HG03039 (cell line): ENCODE results near the gene NCAPD3.
"Not testable (repeated sequence)": the region's sequence is repeated elsewhere in the genome, so short reads cannot be mapped to it uniquely, and the experiment has no call there.

Experiments used
- ATAC-seq: cut with Tn5 transposase; IDR thresholded peaks from one replicate; pipeline ENCODE4 v1.9.1; 2021; ENCODE audit warnings: mild to moderate bottlenecking, moderate library complexity; ENCODE audit not compliant: unreplicated experiment

NCAPD3 gene

DNA sequence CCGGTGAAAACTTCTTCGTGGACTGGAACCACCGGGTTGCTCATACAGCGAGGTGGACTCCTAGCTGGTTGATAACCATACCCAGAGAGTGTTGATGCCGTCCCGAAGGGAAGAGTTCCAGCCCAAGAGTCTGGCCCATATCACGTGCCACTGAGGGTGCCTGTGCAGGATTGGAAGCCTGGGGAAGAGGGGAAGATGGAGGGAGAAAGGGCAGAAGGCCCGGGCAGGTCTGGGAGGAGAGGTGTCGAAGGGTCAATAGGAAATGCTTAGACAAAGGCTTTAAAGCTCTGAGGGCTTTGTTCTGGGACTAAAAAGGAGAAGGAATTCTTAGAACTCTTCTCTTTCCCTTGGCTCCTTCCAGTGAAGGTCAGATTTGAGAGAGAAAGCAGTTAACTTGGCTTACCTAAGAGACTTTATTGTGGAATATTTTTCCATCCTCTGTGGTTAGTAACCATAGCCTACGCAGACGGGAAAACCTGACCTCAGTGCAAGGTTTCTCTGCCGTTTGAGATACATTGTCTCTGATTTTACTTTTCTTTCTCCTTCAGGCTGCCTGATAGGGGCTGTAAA, 84.4 kb downstream of the NCAPD3 start:
- ATAC-seq, result no peak

DNA sequence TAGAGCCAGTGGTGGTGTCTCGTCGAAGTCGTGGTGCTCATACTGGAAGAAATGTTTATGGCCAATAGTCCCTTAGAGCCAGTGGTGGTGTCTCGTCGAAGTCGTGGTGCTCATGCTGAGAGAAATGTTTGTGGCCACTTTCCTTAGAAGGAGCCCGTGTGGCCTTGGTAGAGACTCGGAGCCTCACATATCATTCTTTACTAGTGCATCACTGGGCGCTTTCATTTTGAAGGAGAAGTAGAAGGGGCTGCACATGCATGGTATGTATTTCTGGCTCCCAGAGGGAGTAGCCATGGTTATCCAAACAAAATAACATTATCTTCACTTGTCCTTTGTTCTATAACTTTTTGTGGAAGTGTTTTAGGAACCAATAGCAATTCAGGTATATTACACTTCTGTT, 85.4 kb downstream of the NCAPD3 start:
- ATAC-seq, result no peak

DNA sequence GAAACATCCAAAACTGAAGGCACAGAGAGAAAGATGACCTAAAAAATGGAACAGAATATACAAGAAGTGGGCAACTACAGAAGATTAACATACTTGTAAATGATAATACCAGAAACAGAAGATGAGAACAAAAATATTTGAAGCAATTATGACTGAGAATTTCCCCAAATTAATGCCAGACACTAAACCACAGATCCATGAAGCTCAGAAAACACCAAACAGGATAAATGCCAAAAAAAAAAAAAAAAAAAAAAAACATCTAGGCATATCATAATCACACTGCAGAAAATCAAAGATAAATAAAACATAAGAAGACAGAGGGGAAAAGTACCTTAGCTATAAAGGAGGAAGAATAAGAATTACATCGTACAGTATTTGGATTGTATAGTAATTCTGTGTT, 89.6 kb downstream of the NCAPD3 start:
- no peak for ATAC-seq

DNA sequence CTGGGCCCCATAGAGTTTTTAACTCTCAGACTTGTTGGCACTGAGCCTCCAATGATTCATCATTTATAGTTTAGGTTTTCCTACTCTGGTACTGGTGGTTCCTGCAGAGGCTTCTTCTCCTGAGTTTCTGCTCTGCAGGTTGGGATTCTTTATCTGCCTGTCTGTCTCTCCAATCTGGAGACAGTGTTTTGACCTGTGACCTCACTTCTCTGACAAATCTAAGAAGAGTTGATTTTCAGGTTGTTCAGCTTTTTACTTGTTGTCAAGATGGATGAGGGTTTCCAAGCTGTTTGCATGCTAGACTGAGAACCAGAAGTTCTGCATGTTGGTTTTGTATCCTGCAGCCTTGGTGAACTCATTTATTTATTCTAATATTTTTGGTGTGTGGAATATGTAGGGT, 91.0 kb downstream of the NCAPD3 start:
- ATAC-seq, result no peak

DNA sequence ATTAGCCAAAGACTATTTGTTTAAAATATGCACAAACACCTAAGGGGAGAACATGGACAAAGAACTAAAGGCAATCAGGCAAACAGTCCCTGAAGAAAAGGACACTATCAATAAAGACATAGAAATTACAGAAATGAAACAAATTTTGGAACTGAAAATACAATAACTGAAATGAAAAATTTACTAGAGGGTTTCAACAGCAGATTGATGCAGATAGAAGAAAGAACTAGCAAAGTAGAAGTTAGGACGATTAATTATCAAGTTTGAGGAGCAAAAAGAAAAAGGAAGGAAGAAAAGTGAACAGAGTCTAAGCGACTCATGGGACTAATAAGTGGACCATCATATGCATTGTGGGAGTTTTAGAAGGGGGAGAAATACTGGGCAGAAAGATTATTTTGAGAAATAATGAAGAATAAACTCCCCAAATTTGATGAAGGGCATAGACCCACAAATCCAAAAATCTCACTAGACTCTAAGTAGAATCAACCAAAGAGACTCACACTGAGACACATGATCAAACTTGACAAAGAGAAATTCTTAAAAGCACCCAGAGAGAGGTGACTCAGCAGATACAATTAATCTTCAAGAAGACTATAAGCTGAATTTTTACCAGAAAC, 92.0 kb downstream of the NCAPD3 start:
- no peak for ATAC-seq

DNA sequence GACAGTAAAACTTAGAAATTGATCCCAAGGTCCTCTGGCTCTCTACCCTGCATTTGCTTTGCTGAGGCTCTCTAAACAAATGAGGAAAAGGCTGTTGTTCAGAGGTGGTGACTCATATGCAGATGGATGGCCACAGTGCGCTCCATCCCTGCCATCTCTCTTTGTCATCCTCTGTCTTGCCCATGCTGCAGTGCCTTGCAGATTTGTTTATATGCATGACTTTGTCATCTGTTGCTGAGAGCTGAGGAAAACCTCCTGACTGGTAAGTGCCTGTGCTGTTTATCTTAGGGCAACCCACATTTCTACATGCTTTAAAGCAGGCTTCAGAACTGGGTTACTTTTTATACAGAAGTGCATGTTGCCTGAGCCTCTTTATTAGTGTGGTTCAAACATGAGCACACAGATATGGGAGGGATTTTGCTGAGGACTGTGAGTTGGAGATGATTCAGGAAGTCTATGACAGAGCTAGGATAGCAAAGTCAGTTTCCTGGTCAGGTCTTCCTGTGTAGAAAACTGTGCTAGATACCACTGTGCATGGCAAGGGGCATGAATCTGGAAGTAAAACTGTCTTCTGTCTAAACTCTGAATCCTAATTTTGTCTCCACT, 97.4 kb downstream of the NCAPD3 start:
- no peak for ATAC-seq

DNA sequence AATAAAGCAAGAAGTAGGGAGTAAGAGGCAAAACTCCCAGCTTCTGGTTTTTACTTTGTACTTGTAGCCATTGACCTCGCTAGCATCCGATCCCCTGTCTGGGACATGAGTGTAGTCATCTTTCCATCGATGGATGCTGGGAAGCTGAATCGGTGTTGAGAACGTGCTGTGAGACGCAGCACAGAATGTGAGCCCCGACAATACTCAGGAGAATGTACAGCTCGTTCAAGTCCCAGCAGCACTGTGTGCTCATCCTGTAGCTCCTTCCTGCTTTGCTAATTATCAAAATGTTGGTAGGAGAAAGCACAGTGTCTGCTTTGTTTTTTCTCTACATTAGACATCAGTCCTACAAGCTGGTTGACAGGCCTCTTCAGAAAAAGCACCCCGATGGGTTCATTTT, 98.3 kb downstream of the NCAPD3 start:
- ATAC-seq, result no peak

DNA sequence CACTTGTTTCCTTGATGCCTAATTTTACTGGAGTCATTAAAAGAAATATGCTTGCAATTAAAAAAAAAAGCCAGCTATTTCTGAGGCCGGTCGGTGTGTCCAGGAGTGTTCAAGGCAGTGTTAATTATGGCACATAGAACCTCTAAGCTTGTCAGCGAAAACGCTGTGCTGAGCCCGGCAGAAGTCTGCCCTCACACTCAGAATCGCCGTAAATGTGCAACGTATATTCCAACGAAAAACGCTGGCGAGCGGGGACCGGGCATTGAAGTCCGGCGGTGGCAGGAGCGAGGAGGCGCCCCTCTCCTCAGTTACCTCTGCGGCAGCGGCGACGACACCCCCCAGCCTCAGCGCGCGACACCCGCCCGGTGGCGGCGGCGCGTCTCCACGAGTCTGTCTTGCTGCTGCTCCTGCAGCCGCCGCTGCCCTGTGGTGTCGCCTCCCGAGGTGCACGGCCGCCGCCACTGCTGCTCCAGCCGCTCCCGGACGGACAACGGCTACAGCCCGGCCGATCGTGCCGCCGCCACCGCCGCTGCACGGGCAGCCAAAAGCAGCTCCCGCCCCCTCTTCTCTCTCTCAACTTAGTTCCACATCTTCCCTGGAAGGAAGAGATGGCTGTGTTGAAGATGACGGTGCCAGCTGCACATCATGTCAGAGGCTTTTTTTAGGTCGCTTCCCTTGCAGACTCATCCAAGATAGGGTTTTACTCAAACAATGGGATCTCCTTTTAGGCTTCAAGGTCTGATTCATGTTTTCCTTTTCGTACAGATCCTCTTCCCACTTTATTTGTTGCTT, 98.9 kb downstream of the NCAPD3 start:
- no peak for ATAC-seq

DNA sequence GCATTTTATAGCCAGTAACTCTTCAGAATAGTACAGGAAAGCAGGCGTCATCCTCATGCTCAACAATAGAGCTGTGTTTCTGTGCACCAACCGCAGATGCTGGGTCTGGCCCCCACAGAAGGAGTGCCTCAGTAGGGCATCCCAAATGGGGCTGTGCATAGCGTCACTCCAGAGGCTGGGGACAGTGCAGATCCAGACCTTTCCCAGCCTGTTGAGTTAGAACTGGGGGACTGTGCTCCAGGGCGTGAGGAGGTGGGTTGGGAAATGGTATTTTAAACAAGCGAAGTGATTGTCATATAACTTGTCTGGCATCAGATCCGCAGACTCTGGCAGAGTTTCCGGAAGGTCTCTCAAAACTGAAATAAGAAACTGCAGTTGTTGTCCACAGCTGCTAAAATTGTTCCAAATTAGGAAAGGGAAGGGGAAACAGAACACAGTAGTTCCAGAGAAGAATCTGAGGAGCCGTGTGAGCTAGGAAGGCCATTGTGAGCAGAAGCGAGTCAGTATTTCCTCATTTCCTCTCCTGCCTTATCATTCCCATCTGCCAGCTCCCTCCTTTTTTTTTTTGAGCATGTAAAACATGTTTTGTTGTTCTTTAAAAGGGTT, 102.7 kb downstream of the NCAPD3 start:
- no peak for ATAC-seq

DNA sequence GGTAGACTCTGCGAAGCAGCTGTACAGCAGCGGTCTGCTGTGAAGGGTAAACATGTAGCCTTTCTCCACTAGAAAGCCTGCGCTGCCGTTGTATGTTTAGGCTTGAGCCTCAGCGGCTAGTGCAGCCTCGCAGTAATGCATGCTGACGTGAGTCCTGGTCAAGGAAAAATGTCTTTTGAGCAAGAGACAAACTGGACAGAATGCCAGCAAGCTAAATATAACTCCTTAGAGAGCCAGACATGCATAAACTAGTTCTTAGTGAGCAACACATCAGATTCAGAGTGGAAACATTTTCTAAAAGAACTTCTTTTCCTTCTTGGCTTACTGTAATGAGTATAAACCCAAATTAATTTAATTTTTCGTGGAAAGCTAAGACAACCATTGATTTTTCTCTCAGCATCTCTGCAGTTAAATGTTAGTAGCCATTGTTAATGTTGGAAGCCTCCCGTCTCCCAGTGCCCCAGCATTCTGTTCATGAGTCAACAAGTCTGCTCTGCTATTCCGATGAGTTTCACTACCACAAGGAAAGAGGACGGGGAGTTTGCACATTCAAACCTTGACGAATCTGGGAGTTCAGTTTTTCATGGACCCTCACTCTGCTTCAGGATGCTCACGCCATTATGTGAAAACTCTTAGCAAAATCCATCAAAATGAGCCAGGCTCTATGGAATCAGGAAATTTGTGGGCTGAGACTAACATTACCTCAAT, 103.5 kb downstream of the NCAPD3 start:
- no peak for ATAC-seq

DNA sequence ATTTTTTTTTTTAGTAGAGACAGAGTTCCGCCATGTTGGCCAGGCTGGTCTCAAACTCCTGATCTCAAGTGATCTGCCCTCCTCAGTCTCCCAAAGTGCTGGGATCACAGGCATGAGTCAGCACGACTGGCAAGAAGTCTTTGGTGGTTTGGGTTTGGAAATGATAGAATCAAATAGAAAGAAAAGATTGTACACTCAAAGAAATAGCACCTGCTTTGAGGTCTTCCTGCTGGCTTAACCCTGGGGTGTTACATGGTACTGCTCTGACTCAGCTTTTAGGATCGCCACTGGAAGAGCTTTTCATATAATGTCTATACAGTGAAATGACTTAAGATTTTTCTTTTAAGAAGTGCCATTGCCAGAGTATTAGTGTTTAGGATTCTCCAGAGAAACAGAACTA, 104.7 kb downstream of the NCAPD3 start:
- no peak for ATAC-seq

DNA sequence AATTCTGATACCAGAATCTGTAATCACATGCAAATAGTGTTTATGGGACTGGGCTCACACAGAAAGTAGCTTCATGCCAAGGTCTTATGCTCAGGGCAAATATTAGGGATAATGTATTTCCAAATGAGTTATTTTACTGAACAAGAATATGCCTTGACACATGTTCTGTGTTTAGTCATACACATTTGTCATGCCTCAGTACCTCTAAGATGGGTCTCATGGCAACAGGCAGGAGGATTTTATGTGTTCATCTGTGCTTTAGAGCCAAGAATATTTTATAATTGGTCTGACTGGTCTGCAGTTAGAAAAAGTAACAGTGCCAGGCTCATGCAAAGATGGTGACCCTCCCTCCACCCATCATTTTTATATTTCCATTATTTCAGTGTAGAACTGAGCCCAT, 105.8 kb downstream of the NCAPD3 start:
- ATAC-seq, result no peak

DNA sequence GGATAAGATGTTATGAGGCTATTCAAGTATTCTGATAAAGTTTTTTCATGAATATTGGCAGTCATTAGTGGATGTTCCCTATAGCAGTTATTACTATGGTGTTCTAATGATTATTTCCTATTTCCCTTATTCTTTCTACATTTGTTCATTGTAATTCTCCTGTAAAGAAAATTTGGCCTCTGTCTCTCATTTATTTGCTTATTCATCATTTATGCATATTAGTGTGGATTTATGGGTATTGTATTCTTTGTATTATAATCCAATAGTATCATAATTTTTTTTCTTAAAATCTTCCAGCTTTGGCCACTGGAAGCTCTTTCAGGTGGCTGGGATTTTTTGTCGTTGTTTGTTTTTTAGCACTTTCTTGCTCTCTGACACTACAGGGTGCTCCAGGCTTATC, 107.6 kb downstream of the NCAPD3 start:
- no peak for ATAC-seq

DNA sequence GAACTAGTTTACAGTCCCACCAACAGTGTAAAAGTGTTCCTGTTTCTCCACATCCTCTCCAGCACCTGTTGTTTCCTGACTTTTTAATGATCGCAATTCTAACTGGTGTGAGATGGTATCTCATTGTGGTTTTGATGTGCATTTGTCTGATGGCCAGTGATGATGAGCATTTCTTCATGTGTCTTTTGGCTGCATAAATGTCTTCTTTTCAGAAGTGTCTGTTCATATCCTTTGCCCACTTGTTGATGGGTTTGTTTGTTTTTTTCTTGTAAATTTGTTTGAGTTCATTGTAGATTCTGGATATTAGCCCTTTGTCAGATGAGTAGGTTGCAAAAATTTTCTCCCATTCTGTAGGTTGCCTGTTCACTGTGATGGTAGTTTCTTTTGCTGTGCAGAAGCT, 110.0 kb downstream of the NCAPD3 start:
- ATAC-seq, result not testable (repeated sequence)

DNA sequence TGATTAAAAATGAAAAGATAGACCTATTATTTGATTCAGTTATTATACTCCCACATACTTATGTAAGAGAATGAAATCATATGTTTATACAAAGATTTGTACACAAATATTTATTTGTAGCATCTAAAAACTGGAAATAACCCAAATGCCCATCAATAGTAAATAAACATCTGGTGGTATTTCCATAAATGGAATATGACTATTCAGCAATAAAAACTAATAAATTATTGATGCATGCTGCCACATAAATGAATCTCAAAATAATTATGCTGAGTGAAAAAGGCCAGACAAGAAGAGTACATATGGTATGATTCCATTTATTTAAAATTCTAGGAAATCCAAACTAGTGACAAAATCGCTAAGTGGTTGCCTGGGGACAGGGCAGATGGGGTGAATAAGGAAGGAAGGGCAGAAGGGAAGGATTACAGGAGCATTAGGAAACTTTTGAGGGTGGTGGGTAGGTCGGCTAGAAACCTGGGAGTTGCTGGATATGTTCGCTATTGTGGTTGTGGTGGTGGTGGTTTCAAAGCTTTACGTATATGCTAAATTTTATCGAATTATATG, 113.4 kb downstream of the NCAPD3 start:
- no peak for ATAC-seq
